H1 (cell line): ENCODE results near the gene PITPNM1. TPM values are rescaled to one million over a fixed set of nuclear protein-coding genes. Genes with fewer than 3 reads are reported as not detected.

Experiments
- CTCF ChIA-PET: fragments of 300-600 bp; sonication (Branson Sonifier 250); formaldehyde crosslinking; loops from one replicate; lab custom pipeline; 2021; ENCODE audit not compliant: partially characterized antibody; lab: Charles Lee
- POLR2A ChIA-PET: fragments of 300-600 bp; sonication (Branson Sonifier 250); formaldehyde crosslinking; loops from one replicate; lab custom pipeline; 2021; ENCODE audit warnings: inconsistent platforms; ENCODE audit not compliant: partially characterized antibody; lab: Charles Lee
- DNase-seq, 2 experiments: peaks; one replicate each; pipeline versions ENCODE4 v3.0.0 to v3.0.0-alpha.2; 2010 to 2022; ENCODE audit warnings: low spot score in 2 of 2, low read depth in 1 of 2, mixed read lengths in 1 of 2
- FAIRE-seq: peaks from 2 replicates; lab custom pipeline; 2011; peaks lifted over from hg19 to GRCh38; lab: Jason Lieb, UNC
- H2AFZ ChIP-seq: 2 replicates; pipeline ENCODE4 v1.8.1; 2012; ENCODE audit warnings: low read length, inconsistent platforms
- H2AK5ac ChIP-seq: 2 replicates; pipeline ENCODE4 v1.6.1; 2013; ENCODE audit warnings: low read depth, low read length
- H2BK120ac ChIP-seq: replicated peaks from 2 replicates; pipeline ENCODE3; 2013; ENCODE audit warnings: low read depth, low read length, inconsistent platforms
- H2BK12ac ChIP-seq: 2 replicates; pipeline ENCODE4 v1.6.1; 2013; ENCODE audit warnings: low read depth, low read length
- H2BK15ac ChIP-seq: 2 replicates; pipeline ENCODE4 v1.6.1; 2013; ENCODE audit warnings: low read length
- H2BK20ac ChIP-seq: 2 replicates; pipeline ENCODE4 v1.6.1; 2013; ENCODE audit warnings: low read length
- H2BK5ac ChIP-seq: 2 replicates; pipeline ENCODE4 v1.6.1; 2013; ENCODE audit warnings: low read depth, low read length
- H3K14ac ChIP-seq: 2 replicates; pipeline ENCODE4 v1.6.1; 2013; ENCODE audit warnings: inconsistent platforms; ENCODE audit not compliant: insufficient read length
- H3K18ac ChIP-seq: 2 replicates; pipeline ENCODE4 v1.6.1; 2013; ENCODE audit warnings: low read length; ENCODE audit errors: extremely low read depth
- H3K23ac ChIP-seq: 2 replicates; pipeline ENCODE4 v1.6.1; 2013; ENCODE audit warnings: inconsistent platforms; ENCODE audit not compliant: insufficient read length
- H3K23me2 ChIP-seq: 2 replicates; pipeline ENCODE4 v1.6.1; 2013; ENCODE audit warnings: low read depth, low read length
- H3K27ac ChIP-seq: 2 replicates; pipeline ENCODE4 v1.6.1; 2011; ENCODE audit warnings: low read depth, low read length, inconsistent platforms
- H3K27me3 ChIP-seq, 4 experiments: replicated peaks in 1 of 4; 1 replicate in 1 of 4; 2 replicates in 3 of 4; pipeline versions ENCODE4 v1.6.1 to v1.8.1; 2011 to 2013; ENCODE audit warnings: low read length in 3 of 4, mild to moderate bottlenecking in 3 of 4, inconsistent platforms in 2 of 4, mixed read lengths in 2 of 4, moderate library complexity in 1 of 4; ENCODE audit not compliant: control insufficient read depth in 3 of 4, insufficient read depth in 3 of 4; ENCODE audit errors: extremely low read depth in 1 of 4
- H3K36me3 ChIP-seq, 4 experiments: 2 replicates each; pipeline versions ENCODE4 v1.6.1 to v1.8.1; 2011 to 2013; ENCODE audit warnings: mild to moderate bottlenecking in 4 of 4, low read length in 3 of 4, moderate library complexity in 2 of 4, control low read depth in 1 of 4, inconsistent platforms in 1 of 4; ENCODE audit not compliant: insufficient read depth in 4 of 4, control insufficient read depth in 2 of 4
- H3K4ac ChIP-seq: replicated peaks from 2 replicates; pipeline ENCODE3; 2013; ENCODE audit warnings: low read length, low read depth, mixed read lengths, inconsistent platforms; ENCODE audit not compliant: insufficient read length
- H3K4me1 ChIP-seq, 4 experiments: replicated peaks in 1 of 4; 1 replicate in 1 of 4; 2 replicates in 3 of 4; pipeline versions ENCODE4 v1.6.1 to v1.8.1; 2011 to 2013; ENCODE audit warnings: low read length in 3 of 4, inconsistent platforms in 2 of 4, mixed read lengths in 1 of 4; ENCODE audit not compliant: insufficient read depth in 4 of 4, control insufficient read depth in 3 of 4
- H3K4me2 ChIP-seq, 2 experiments: 2 replicates each; pipeline versions ENCODE4 v1.6.1 to v1.8.1; 2011 to 2013; ENCODE audit warnings: low read depth in 2 of 2, low read length in 2 of 2, control low read depth in 1 of 2, inconsistent platforms in 1 of 2, mild to moderate bottlenecking in 1 of 2; ENCODE audit not compliant: insufficient read depth in 1 of 2
- H3K4me3 ChIP-seq, 4 experiments: fragments of 200-600, 300-600 bp in 1 of 4; sonication (generic), shearing (Covaris generic), sonication (Bioruptor Twin) in 1 of 4; 2 replicates each; pipeline versions ENCODE4 v1.5.1 to v1.8.1; 2011 to 2016; ENCODE audit warnings: low read length in 4 of 4, low read depth in 3 of 4, control low read depth in 2 of 4, inconsistent platforms in 2 of 4, mild to moderate bottlenecking in 2 of 4, mixed read lengths in 1 of 4, moderate library complexity in 1 of 4; ENCODE audit not compliant: insufficient read depth in 2 of 4; ENCODE audit errors: extremely low read depth in 1 of 4
- H3K56ac ChIP-seq: replicated peaks from 2 replicates; pipeline ENCODE3; 2013; ENCODE audit warnings: low read depth, mild to moderate bottlenecking, mixed read lengths, low read length, inconsistent platforms; ENCODE audit not compliant: insufficient read length
- H3K79me1 ChIP-seq: 2 replicates; pipeline ENCODE4 v1.6.1; 2013; ENCODE audit warnings: low read depth, low read length, control low read depth
- H3K79me2 ChIP-seq, 2 experiments: 2 replicates each; pipeline versions ENCODE4 v1.6.1 to v1.8.1; 2012 to 2013; ENCODE audit warnings: low read length in 2 of 2, mild to moderate bottlenecking in 2 of 2, inconsistent platforms in 1 of 2; ENCODE audit not compliant: insufficient read depth in 2 of 2, control insufficient read depth in 1 of 2
- H3K9ac ChIP-seq, 4 experiments: replicated peaks in 1 of 4; 1 replicate in 1 of 4; 2 replicates in 3 of 4; pipeline versions ENCODE4 v1.6.1 to v1.8.1; 2011 to 2013; ENCODE audit warnings: low read depth in 3 of 4, low read length in 3 of 4, control low read depth in 2 of 4, mild to moderate bottlenecking in 2 of 4, moderate library complexity in 2 of 4, inconsistent platforms in 1 of 4; ENCODE audit errors: extremely low read depth in 1 of 4
- H3K9me3 ChIP-seq, 2 experiments: 2 replicates each; pipeline versions ENCODE4 v1.6.1 to v1.8.1; 2012 to 2013; ENCODE audit warnings: mild to moderate bottlenecking in 2 of 2, moderate library complexity in 2 of 2, control low read depth in 1 of 2, inconsistent platforms in 1 of 2, low read depth in 1 of 2, low read length in 1 of 2, mixed read lengths in 1 of 2; ENCODE audit not compliant: insufficient read depth in 2 of 2
- H4K20me1 ChIP-seq, 2 experiments: replicated peaks in 1 of 2; 2 replicates each; pipeline versions ENCODE3 to v1.8.1; 2011 to 2013; ENCODE audit warnings: inconsistent platforms in 2 of 2, low read length in 2 of 2, mild to moderate bottlenecking in 1 of 2; ENCODE audit not compliant: insufficient read depth in 2 of 2, control insufficient read depth in 1 of 2
- H4K5ac ChIP-seq: 2 replicates; pipeline ENCODE4 v1.6.1; 2013; ENCODE audit warnings: low read length, low read depth, mixed read lengths, inconsistent platforms; ENCODE audit not compliant: insufficient read length
- H4K8ac ChIP-seq: 2 replicates; pipeline ENCODE4 v1.8.0; 2013; ENCODE audit warnings: mild to moderate bottlenecking, moderate library complexity, low read length, inconsistent platforms; ENCODE audit not compliant: insufficient read depth; ENCODE audit errors: extremely low read depth
- H4K91ac ChIP-seq: replicated peaks from 2 replicates; pipeline ENCODE3; 2013; ENCODE audit warnings: low read length, mixed read lengths, inconsistent platforms; ENCODE audit not compliant: insufficient read length
- EP300 ChIP-seq, 2 experiments: IDR thresholded peaks; 1 replicate in 1 of 2; 2 replicates in 1 of 2; pipeline ENCODE4 v1.6.1; 2011 to 2012; ENCODE audit warnings: low read depth in 2 of 2, low read length in 2 of 2, mild to moderate bottlenecking in 2 of 2, borderline replicate concordance in 1 of 2, inconsistent platforms in 1 of 2, moderate library complexity in 1 of 2
- JUND ChIP-seq: IDR thresholded peaks from 2 replicates; pipeline ENCODE4 v1.6.1; 2011; ENCODE audit warnings: mild to moderate bottlenecking, improper control_type of control experiment, low read length
- SIRT6 ChIP-seq: IDR thresholded peaks from one replicate; pipeline ENCODE4 v1.7.1; 2012; ENCODE audit warnings: low read length, inconsistent platforms
- WGBS, 2 experiments: shearing (Covaris generic) in 1 of 2; methylation state at CpG; one replicate each; pipeline versions ENCODE4 v1.1.6 to v1.1.7; 2013 to 2015; ENCODE audit warnings: low lambda C conversion rate in 2 of 2, mixed read lengths in 2 of 2, inconsistent platforms in 1 of 2, low coverage in 1 of 2, missing lambda C conversion rate in 1 of 2; ENCODE audit not compliant: insufficient replicate concordance in 2 of 2, insufficient coverage in 1 of 2, insufficient read length in 1 of 2; ENCODE audit errors: extremely low coverage in 1 of 2, missing lambda C conversion rate in 1 of 2; 5-methylcytosine and 5-hydroxymethylcytosine counted together
- polyA plus RNA-seq, 7 experiments: library from polyadenylated mRNA; depleted of rRNA in 3 of 7; stranded (reverse) in 5 of 7; unstranded in 2 of 7; fragments of >200 nt in 5 of 7; fragments of 200-250 nt in 2 of 7; gene quantifications; 1 replicate in 5 of 7; 2 replicates in 1 of 7; 4 replicates in 1 of 7; pipeline versions ENCODE4 v1.2.1 to v1.2.3, GENCODE V29; 2011 to 2013; ENCODE audit warnings: missing spikeins in 2 of 7, mixed read lengths in 2 of 7
- total RNA-seq: library from RNA; stranded (reverse); fragmentation: NEBNext Ultra II Directional; extraction: Animal tissue kit (Norgen Biotek cat#: 25700); gene quantifications from 2 replicates; pipeline ENCODE4 v1.2.1, GENCODE V29; 2021

The PITPNM1 gene
- total and polyA plus RNA-seq, 2 of the 8 experiments (the other 6 are each of a cell fraction or from before 2014, with no cell fraction given): 27.2 to 52.7 TPM

DNA sequence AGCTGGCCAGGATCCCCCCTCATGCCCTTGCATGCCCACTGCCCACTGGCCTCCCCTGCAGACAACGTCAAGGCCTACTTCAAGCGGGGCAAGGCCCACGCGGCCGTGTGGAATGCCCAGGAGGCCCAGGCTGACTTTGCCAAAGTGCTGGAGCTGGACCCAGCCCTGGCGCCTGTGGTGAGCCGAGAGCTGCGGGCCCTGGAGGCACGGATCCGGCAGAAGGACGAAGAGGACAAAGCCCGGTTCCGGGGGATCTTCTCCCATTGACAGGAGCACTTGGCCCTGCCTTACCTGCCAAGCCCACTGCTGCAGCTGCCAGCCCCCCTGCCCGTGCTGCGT is 14.5 kb downstream of the PITPNM1 start:
- H2AK5ac ChIP-seq: no peak overlapping the region
- peaks cover 2 to 21% (median 14%) of the 10 kb centered on the region in 4 experiments; a peak in 6 of 8 replicates for H3K36me3 ChIP-seq
- no peak overlapping the region for H3K4me2 ChIP-seq
- H4K20me1 ChIP-seq: peaks cover 0 to 17% of the 10 kb centered on the region in 2 experiments
- H4K5ac ChIP-seq: no peak overlapping the region
- no peak overlapping the region for H3K4me3 ChIP-seq
- H4K91ac ChIP-seq: no peak overlapping the region
- no peak overlapping the region for H3K27ac ChIP-seq
- H3K79me2 ChIP-seq: no peaks in the 10 kb centered on the region
- no peak overlapping the region for H2BK5ac ChIP-seq
- no peak overlapping the region for H2BK20ac ChIP-seq
- no peak overlapping the region for H3K9ac ChIP-seq
- no peaks in the 10 kb centered on the region for H3K79me1 ChIP-seq
- WGBS, 2 experiments: 88% methylated on average over 15 of the region's 15 CpGs; no CpG with 5 or more reads in 1 of the 2 experiments
- H2BK15ac ChIP-seq: no peak overlapping the region
- H3K9me3 ChIP-seq: no peaks in the 10 kb centered on the region
- H2BK12ac ChIP-seq: no peak overlapping the region
- no peak overlapping the region for H3K14ac ChIP-seq
- DNase-seq (no peak), FAIRE-seq (no peak)
- H3K56ac ChIP-seq: no peak overlapping the region
- no peaks in the 10 kb centered on the region for H3K23me2 ChIP-seq
- no peak overlapping the region for H3K4ac ChIP-seq
- POLR2A ChIA-PET: interaction anchor here (1.0 to 2.5 kb wide), 6 partner anchors 10 to 104 kb away, joined by 3 to 9 read pairs (median 3); partner anchors contain the start of genes PITPNM1 and TMEM134
- no peak overlapping the region for H3K23ac ChIP-seq
- CTCF ChIA-PET: interaction anchor here (0.7 to 2.6 kb wide), 7 partner anchors 20 to 603 kb away, joined by 3 to 7 read pairs (median 3); no protein-coding TSS in a partner anchor
- no peak overlapping the region for H2BK120ac ChIP-seq
- no peak overlapping the region for H3K18ac ChIP-seq
- H3K27me3 ChIP-seq: no peaks in the 10 kb centered on the region
- no peak overlapping the region for H2AFZ ChIP-seq
- H4K8ac ChIP-seq: no peak overlapping the region; the same call in 1 of the 2 replicates
- TF ChIP-seq JUND: no peak
- TF ChIP-seq SIRT6: no peak
- no peak for TF ChIP-seq EP300 (IDR thresholded peaks at IDR 0.05; ENCODE audit: borderline replicate concordance in 1 of 2, low read depth in 2 of 2, low read length in 2 of 2)
- TF ChIP-seq, all 59 proteins: peak for 0
- peaks cover 0 to 10% (median 0%) of the 10 kb centered on the region in 4 experiments; a peak in 2 of 7 replicates for H3K4me1 ChIP-seq
